Amniotic epithelial cell (primary cell): Measurements from ENCODE around the gene UBE2I.
A peak's percentile ranks its signal among the peaks of the same experiment; 100 is the strongest.

Source experiments
- DNase-seq: peaks from one replicate; pipeline ENCODE4 v3.0.0-alpha.2; 2010; ENCODE audit warnings: low read depth

Gene UBE2I

GRCh38 chr16:1361685-1362360 lies 52.4 kb downstream of the UBE2I start:
- DNase-seq: no peak

GRCh38 chr16:1362807-1363206 lies 53.4 kb downstream of the UBE2I start:
- DNase-seq: no peak

GRCh38 chr16:1363501-1364041 lies 54.1 kb downstream of the UBE2I start:
- DNase-seq: peak; percentile 13

- no peak for DNase-seq
Observed at GRCh38 chr16:1364510-1364909, 55.1 kb downstream of the UBE2I start.

- DNase-seq: no peak
Observed at GRCh38 chr16:1366060-1366711, 56.8 kb downstream of the UBE2I start.

- DNase-seq: no peak
Observed at GRCh38 chr16:1366712-1367299, 57.4 kb downstream of the UBE2I start.

- no peak for DNase-seq
Observed at GRCh38 chr16:1367486-1368174, 58.2 kb downstream of the UBE2I start.

- no peak for DNase-seq
Observed at GRCh38 chr16:1371054-1371978, 61.9 kb downstream of the UBE2I start.

- DNase-seq: no peak
Observed at GRCh38 chr16:1372292-1372950, 63.0 kb downstream of the UBE2I start.

GRCh38 chr16:1374418-1375297 lies 65.2 kb downstream of the UBE2I start:
- DNase-seq: no peak

GRCh38 chr16:1375298-1375640 lies 65.8 kb downstream of the UBE2I start:
- DNase-seq: no peak

- no peak for DNase-seq
Observed at GRCh38 chr16:1375741-1376410, 66.4 kb downstream of the UBE2I start.
